HG03280 (cell line): ENCODE results near the gene ADGRG4.
"Not testable (repeated sequence)": the region's sequence is repeated elsewhere in the genome, so short reads cannot be mapped to it uniquely, and the experiment has no call there.

Experiments
- ATAC-seq: cut with Tn5 transposase; IDR thresholded peaks from one replicate; pipeline ENCODE4 v1.9.1; 2021; ENCODE audit warnings: mild to moderate bottlenecking, moderate library complexity; ENCODE audit not compliant: unreplicated experiment

The ADGRG4 gene

GRCh38 chrX:136386173-136386572 is 85.4 kb downstream of the ADGRG4 start:
- ATAC-seq: no peak

GRCh38 chrX:136386826-136387225 is 86.1 kb downstream of the ADGRG4 start:
- no peak for ATAC-seq

- no peak for ATAC-seq
These were observed 87.3 kb downstream of the ADGRG4 start for GRCh38 chrX:136387951-136388502.

GRCh38 chrX:136390921-136391320 is 90.2 kb downstream of the ADGRG4 start:
- no peak for ATAC-seq

GRCh38 chrX:136395271-136395670 is 94.5 kb downstream of the ADGRG4 start:
- no peak for ATAC-seq

- ATAC-seq: no peak
These were observed 96.2 kb downstream of the ADGRG4 start for GRCh38 chrX:136397001-136397400.

- no peak for ATAC-seq
These were observed 104.4 kb downstream of the ADGRG4 start for GRCh38 chrX:136405126-136405525.

GRCh38 chrX:136417806-136418205 is 117.0 kb downstream of the ADGRG4 start:
- ATAC-seq: peak; percentile 73

- no peak for ATAC-seq
These were observed 120.6 kb downstream of the ADGRG4 start for GRCh38 chrX:136421338-136421737.

- ATAC-seq: no peak
These were observed 123.0 kb downstream of the ADGRG4 start for GRCh38 chrX:136423724-136424123.

- no peak for ATAC-seq
These were observed 125.2 kb downstream of the ADGRG4 start for GRCh38 chrX:136425996-136426395.

- no peak for ATAC-seq
These were observed 130.9 kb downstream of the ADGRG4 start for GRCh38 chrX:136431625-136432024.

GRCh38 chrX:136437774-136438173 is 137.0 kb downstream of the ADGRG4 start:
- no peak for ATAC-seq

- no peak for ATAC-seq
These were observed 137.4 kb downstream of the ADGRG4 start for GRCh38 chrX:136438192-136438591.

GRCh38 chrX:136445674-136446073 is 144.9 kb downstream of the ADGRG4 start:
- ATAC-seq: not testable (repeated sequence)

- no peak for ATAC-seq
These were observed 145.4 kb downstream of the ADGRG4 start for GRCh38 chrX:136446208-136446607.

- no peak for ATAC-seq
These were observed 146.5 kb downstream of the ADGRG4 start for GRCh38 chrX:136447308-136447707.

- no peak for ATAC-seq
These were observed 147.2 kb downstream of the ADGRG4 start for GRCh38 chrX:136447968-136448367.

GRCh38 chrX:136450050-136450830 is 149.5 kb downstream of the ADGRG4 start:
- no peak for ATAC-seq

- ATAC-seq: no peak
These were observed 151.9 kb downstream of the ADGRG4 start for GRCh38 chrX:136452614-136453013.

GRCh38 chrX:136453114-136453513 is 152.4 kb downstream of the ADGRG4 start:
- no peak for ATAC-seq

GRCh38 chrX:136453771-136454170 is 153.0 kb downstream of the ADGRG4 start:
- no peak for ATAC-seq

- ATAC-seq: no peak
These were observed 155.4 kb downstream of the ADGRG4 start for GRCh38 chrX:136456133-136456532.
